Measurements from ENCODE around the gene WIPF3.

The WIPF3 gene

GRCh38 chr7:29847916-29848315 lies 41.6 kb downstream of the WIPF3 start:
- no peak overlapping the region for H3K9ac ChIP-seq (ENCODE audit: low read length)
- no peak overlapping the region for H2BK5ac ChIP-seq (ENCODE audit: low read depth, low read length, poor library complexity)
- H3K4me2 ChIP-seq (ENCODE audit: low read length): no peak overlapping the region
- H3K14ac ChIP-seq (ENCODE audit: low read length): no peak overlapping the region
- H3K79me2 ChIP-seq (ENCODE audit: control insufficient read depth, insufficient read depth, low read length, poor library complexity): no peaks in the 10 kb centered on the region
- H3K4me3 ChIP-seq (ENCODE audit: low read depth, low read length): no peak overlapping the region
- WGBS (ENCODE audit: extremely low coverage, insufficient coverage, insufficient read length): no CpG with 5 or more reads among the region's 3 CpGs
- H4K12ac ChIP-seq (ENCODE audit: low read depth, low read length): no peak overlapping the region
- no peak overlapping the region for H3K4ac ChIP-seq (ENCODE audit: low read depth, low read length)
- H3K27me3 ChIP-seq (ENCODE audit: insufficient read depth, low read length): no peaks in the 10 kb centered on the region
- H2AFZ ChIP-seq (ENCODE audit: insufficient read depth, low read length, poor library complexity): no peak overlapping the region
- no peaks in the 10 kb centered on the region for H3K79me1 ChIP-seq (ENCODE audit: low read length)
- H4K8ac ChIP-seq (ENCODE audit: low read depth, low read length): no peak overlapping the region
- no peak overlapping the region for H3K23ac ChIP-seq (ENCODE audit: low read length)
- no peak overlapping the region for H2AK5ac ChIP-seq (ENCODE audit: low read length)
- no peak overlapping the region for H3K27ac ChIP-seq (ENCODE audit: low read depth, low read length)
- no peaks in the 10 kb centered on the region for H3K36me3 ChIP-seq (ENCODE audit: control insufficient read depth in 1 of 2, insufficient read depth in 2 of 2, low read length in 2 of 2)
- no peak overlapping the region for H4K91ac ChIP-seq (ENCODE audit: low read depth, low read length)
- no peak overlapping the region for H2BK12ac ChIP-seq (ENCODE audit: low read length)
- H2BK120ac ChIP-seq (ENCODE audit: insufficient read depth, low read length, poor library complexity): no peak overlapping the region
- no peaks in the 10 kb centered on the region for H3K9me3 ChIP-seq (ENCODE audit: insufficient read depth, low read depth, low read length)
- peaks cover 0 to 2% of the 10 kb centered on the region in 2 experiments for H3K4me1 ChIP-seq (ENCODE audit: control insufficient read depth in 1 of 2, insufficient read depth in 2 of 2, low read length in 2 of 2)
- H3K18ac ChIP-seq (ENCODE audit: low read length): no peak overlapping the region
- DNase-seq: no peak

- WGBS (ENCODE audit: extremely low coverage, insufficient coverage, insufficient read length): no CpG with 5 or more reads among the region's 3 CpGs
- Histone ChIP-seq H3K23ac (ENCODE audit: low read length) (no peak overlapping the region), H3K27ac (ENCODE audit: low read depth, low read length) (no peak overlapping the region), H3K4me3 (ENCODE audit: low read depth, low read length) (no peak overlapping the region), H3K14ac (ENCODE audit: low read length) (no peak overlapping the region), H4K8ac (ENCODE audit: low read depth, low read length) (no peak overlapping the region), H3K4me2 (ENCODE audit: low read length) (no peak overlapping the region), H3K18ac (ENCODE audit: low read length) (no peak overlapping the region), H3K9me3 (ENCODE audit: insufficient read depth, low read depth, low read length) (no peaks in the 10 kb centered on the region), H2AK5ac (ENCODE audit: low read length) (no peak overlapping the region), H2BK12ac (ENCODE audit: low read length) (no peak overlapping the region), H2BK120ac (ENCODE audit: insufficient read depth, low read length, poor library complexity) (no peak overlapping the region), H3K4me1 (ENCODE audit: control insufficient read depth in 1 of 2, insufficient read depth in 2 of 2, low read length in 2 of 2) (peaks cover 0 to 2% of the 10 kb centered on the region in 2 experiments), H2AFZ (ENCODE audit: insufficient read depth, low read length, poor library complexity) (no peak overlapping the region), H4K91ac (ENCODE audit: low read depth, low read length) (no peak overlapping the region), H3K4ac (ENCODE audit: low read depth, low read length) (no peak overlapping the region), H3K27me3 (ENCODE audit: insufficient read depth, low read length) (no peaks in the 10 kb centered on the region), H2BK5ac (ENCODE audit: low read depth, low read length, poor library complexity) (no peak overlapping the region), H4K12ac (ENCODE audit: low read depth, low read length) (no peak overlapping the region), H3K79me2 (ENCODE audit: control insufficient read depth, insufficient read depth, low read length, poor library complexity) (no peaks in the 10 kb centered on the region), H3K9ac (ENCODE audit: low read length) (no peak overlapping the region), H3K79me1 (ENCODE audit: low read length) (no peaks in the 10 kb centered on the region), H3K36me3 (ENCODE audit: control insufficient read depth in 1 of 2, insufficient read depth in 2 of 2, low read length in 2 of 2) (no peaks in the 10 kb centered on the region)
- DNase-seq: no peak
Observed at GRCh38 chr7:29848941-29849340, 42.6 kb downstream of the WIPF3 start.

- no peaks in the 10 kb centered on the region for H3K4me1 ChIP-seq (ENCODE audit: control insufficient read depth in 1 of 2, insufficient read depth in 2 of 2, low read length in 2 of 2)
- H2BK12ac ChIP-seq (ENCODE audit: low read length): no peak overlapping the region
- H2BK120ac ChIP-seq (ENCODE audit: insufficient read depth, low read length, poor library complexity): no peak overlapping the region
- no peak overlapping the region for H2AK5ac ChIP-seq (ENCODE audit: low read length)
- no peak overlapping the region for H4K12ac ChIP-seq (ENCODE audit: low read depth, low read length)
- no peak overlapping the region for H3K4me3 ChIP-seq (ENCODE audit: low read depth, low read length)
- DNase-seq: no peak
- no peaks in the 10 kb centered on the region for H3K36me3 ChIP-seq (ENCODE audit: control insufficient read depth in 1 of 2, insufficient read depth in 2 of 2, low read length in 2 of 2)
- H3K23ac ChIP-seq (ENCODE audit: low read length): no peak overlapping the region
- no peak overlapping the region for H3K4ac ChIP-seq (ENCODE audit: low read depth, low read length)
- H4K91ac ChIP-seq (ENCODE audit: low read depth, low read length): no peak overlapping the region
- no peak overlapping the region for H2BK5ac ChIP-seq (ENCODE audit: low read depth, low read length, poor library complexity)
- H3K9ac ChIP-seq (ENCODE audit: low read length): no peak overlapping the region
- H4K8ac ChIP-seq (ENCODE audit: low read depth, low read length): no peak overlapping the region
- no peak overlapping the region for H2AFZ ChIP-seq (ENCODE audit: insufficient read depth, low read length, poor library complexity)
- WGBS (ENCODE audit: extremely low coverage, insufficient coverage, insufficient read length): no CpG with 5 or more reads among the region's 7 CpGs
- H3K18ac ChIP-seq (ENCODE audit: low read length): no peak overlapping the region
- H3K27me3 ChIP-seq (ENCODE audit: insufficient read depth, low read length): no peaks in the 10 kb centered on the region
- no peaks in the 10 kb centered on the region for H3K79me2 ChIP-seq (ENCODE audit: control insufficient read depth, insufficient read depth, low read length, poor library complexity)
- H3K27ac ChIP-seq (ENCODE audit: low read depth, low read length): no peak overlapping the region
- no peak overlapping the region for H3K14ac ChIP-seq (ENCODE audit: low read length)
- no peaks in the 10 kb centered on the region for H3K79me1 ChIP-seq (ENCODE audit: low read length)
- H3K4me2 ChIP-seq (ENCODE audit: low read length): no peak overlapping the region
- H3K9me3 ChIP-seq (ENCODE audit: insufficient read depth, low read depth, low read length): no peaks in the 10 kb centered on the region
Observed at GRCh38 chr7:29851487-29851886, 45.2 kb downstream of the WIPF3 start.

GRCh38 chr7:29852457-29852856 lies 46.1 kb downstream of the WIPF3 start:
- Histone ChIP-seq H3K9me3 (ENCODE audit: insufficient read depth, low read depth, low read length) (no peaks in the 10 kb centered on the region), H3K4me3 (ENCODE audit: low read depth, low read length) (no peak overlapping the region), H3K79me2 (ENCODE audit: control insufficient read depth, insufficient read depth, low read length, poor library complexity) (no peaks in the 10 kb centered on the region), H3K18ac (ENCODE audit: low read length) (no peak overlapping the region), H3K4me2 (ENCODE audit: low read length) (no peak overlapping the region), H3K36me3 (ENCODE audit: control insufficient read depth in 1 of 2, insufficient read depth in 2 of 2, low read length in 2 of 2) (no peaks in the 10 kb centered on the region), H2AK5ac (ENCODE audit: low read length) (no peak overlapping the region), H3K23ac (ENCODE audit: low read length) (no peak overlapping the region), H2BK120ac (ENCODE audit: insufficient read depth, low read length, poor library complexity) (no peak overlapping the region), H2BK5ac (ENCODE audit: low read depth, low read length, poor library complexity) (no peak overlapping the region), H3K4me1 (ENCODE audit: control insufficient read depth in 1 of 2, insufficient read depth in 2 of 2, low read length in 2 of 2) (no peaks in the 10 kb centered on the region), H4K91ac (ENCODE audit: low read depth, low read length) (no peak overlapping the region), H3K27ac (ENCODE audit: low read depth, low read length) (no peak overlapping the region), H4K12ac (ENCODE audit: low read depth, low read length) (no peak overlapping the region), H4K8ac (ENCODE audit: low read depth, low read length) (no peak overlapping the region), H3K14ac (ENCODE audit: low read length) (no peak overlapping the region), H3K27me3 (ENCODE audit: insufficient read depth, low read length) (no peaks in the 10 kb centered on the region), H2AFZ (ENCODE audit: insufficient read depth, low read length, poor library complexity) (no peak overlapping the region), H3K9ac (ENCODE audit: low read length) (no peak overlapping the region), H3K4ac (ENCODE audit: low read depth, low read length) (no peak overlapping the region), H2BK12ac (ENCODE audit: low read length) (no peak overlapping the region), H3K79me1 (ENCODE audit: low read length) (no peaks in the 10 kb centered on the region)
- peak; percentile 69 to 73 for DNase-seq
- WGBS (ENCODE audit: extremely low coverage, insufficient coverage, insufficient read length): no CpG with 5 or more reads among the region's 1 CpG
